GM18951 (cell line): ENCODE results near the gene RAMP2.

Experiments
- POLR2A ChIP-seq: IDR thresholded peaks from 4 replicates; pipeline ENCODE4 v1.6.1; 2011; ENCODE audit warnings: mild to moderate bottlenecking; ENCODE audit not compliant: insufficient read length, insufficient read depth; ENCODE audit errors: extremely low read depth
- in situ Hi-C: fragments of 300-500 bp; cut with MboI; formaldehyde crosslinking; loops from one replicate; pipeline ENCODE4 v1.12.0; 2022; ENCODE audit warnings: low sequenced_read_pairs, mixed read lengths, inconsistent platforms; ENCODE audit not compliant: unreplicated experiment

RAMP2 gene

GRCh38 chr17:42792545-42792944 lies 31.5 kb downstream of the RAMP2 start:
- no peak for TF ChIP-seq POLR2A
- in situ Hi-C loops = no loop called here

- in situ Hi-C loops = no loop called here
These were observed 34.0 kb downstream of the RAMP2 start for GRCh38 chr17:42795061-42795460.

GRCh38 chr17:42795465-42795864 lies 34.4 kb downstream of the RAMP2 start:
- in situ Hi-C loops = no loop called here
- TF ChIP-seq POLR2A = no peak

More at GRCh38 chr17:42795061-42795460, 34.0 kb downstream of the RAMP2 start:
- TF ChIP-seq POLR2A = no peak

- no peak for TF ChIP-seq POLR2A
- in situ Hi-C loops = no loop called here
These were observed 35.2 kb downstream of the RAMP2 start for GRCh38 chr17:42796066-42796758.

GRCh38 chr17:42797067-42798007 lies 36.3 kb downstream of the RAMP2 start:
- no peak for TF ChIP-seq POLR2A
- in situ Hi-C loops = no loop called here

GRCh38 chr17:42798011-42798382 lies 37.0 kb downstream of the RAMP2 start:
- in situ Hi-C loops = no loop called here
- TF ChIP-seq POLR2A = no peak

GRCh38 chr17:42798383-42799380 lies 37.7 kb downstream of the RAMP2 start, which contains the start of the genes CNTD1 and COA3:
TSS of gene CNTD1 (plus strand) at chr17:42798861. CDS start at chr17:42799068, 207 bp downstream.
TSS of gene COA3 (minus strand) at chr17:42798704. CDS start at chr17:42798681, 23 bp downstream.
- TF ChIP-seq POLR2A = peak; percentile 69
- in situ Hi-C loops = no loop called here

- in situ Hi-C loops = no loop called here
- TF ChIP-seq POLR2A = no peak
These were observed 42.3 kb downstream of the RAMP2 start for GRCh38 chr17:42803074-42803883.

- TF ChIP-seq POLR2A = no peak
- in situ Hi-C loops = no loop called here
These were observed 43.9 kb downstream of the RAMP2 start for GRCh38 chr17:42804918-42805367.

GRCh38 chr17:42806249-42806648 lies 45.2 kb downstream of the RAMP2 start:
- no peak for TF ChIP-seq POLR2A
- in situ Hi-C loops = no loop called here

GRCh38 chr17:42809250-42809649 lies 48.2 kb downstream of the RAMP2 start:
- in situ Hi-C loops = no loop called here
- TF ChIP-seq POLR2A = no peak
